ENCODE data around the gene OSMR. TPM values are rescaled to one million over a fixed set of nuclear protein-coding genes. Genes with fewer than 3 reads are reported as not detected.

The OSMR gene
- total and polyA plus RNA-seq, 9 of the 15 experiments (the other 6 are each of a cell fraction or from before 2014, with no cell fraction given), result 0.18 to 1.7 (median 0.94) TPM

DNA sequence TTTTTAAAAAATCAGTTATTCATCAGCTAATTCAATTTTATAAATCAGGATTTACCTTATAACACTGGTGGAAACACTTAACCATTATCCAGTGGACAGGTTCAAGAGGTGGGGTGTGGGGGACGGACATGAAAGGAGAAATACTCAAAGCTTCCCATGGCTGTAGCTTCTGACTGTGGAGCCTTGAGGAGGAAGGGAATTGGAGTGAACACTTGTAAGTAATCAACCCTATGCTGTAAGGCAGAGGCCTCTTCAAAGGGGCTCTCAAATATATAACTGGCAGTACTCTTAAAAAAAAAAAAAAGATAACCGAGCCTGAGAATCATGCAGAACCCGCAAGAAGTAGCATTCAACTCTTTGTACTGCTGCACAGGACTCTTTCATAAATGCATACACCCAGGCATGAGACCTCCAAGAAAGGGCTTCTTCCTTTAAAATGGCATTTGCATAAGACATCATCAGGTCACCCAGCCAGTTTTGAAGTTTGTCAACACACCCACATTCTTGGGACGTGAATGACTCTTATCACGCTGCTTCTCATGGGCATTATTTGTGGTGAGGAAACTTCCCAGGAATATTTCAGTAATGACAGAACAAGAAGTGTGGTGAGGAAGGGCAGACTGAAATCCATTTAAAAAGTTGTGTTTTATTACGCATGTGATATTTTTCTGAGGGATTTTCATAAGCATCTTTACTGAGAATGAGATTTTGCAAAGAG, 8.1 kb downstream of the OSMR start (continued):
- TF ChIP-seq XRCC3 (IDR thresholded peaks at IDR 0.05), result no peak
- no peak for TF ChIP-seq ARID1B (IDR thresholded peaks at IDR 0.05)
- TF ChIP-seq, protein P1, sequence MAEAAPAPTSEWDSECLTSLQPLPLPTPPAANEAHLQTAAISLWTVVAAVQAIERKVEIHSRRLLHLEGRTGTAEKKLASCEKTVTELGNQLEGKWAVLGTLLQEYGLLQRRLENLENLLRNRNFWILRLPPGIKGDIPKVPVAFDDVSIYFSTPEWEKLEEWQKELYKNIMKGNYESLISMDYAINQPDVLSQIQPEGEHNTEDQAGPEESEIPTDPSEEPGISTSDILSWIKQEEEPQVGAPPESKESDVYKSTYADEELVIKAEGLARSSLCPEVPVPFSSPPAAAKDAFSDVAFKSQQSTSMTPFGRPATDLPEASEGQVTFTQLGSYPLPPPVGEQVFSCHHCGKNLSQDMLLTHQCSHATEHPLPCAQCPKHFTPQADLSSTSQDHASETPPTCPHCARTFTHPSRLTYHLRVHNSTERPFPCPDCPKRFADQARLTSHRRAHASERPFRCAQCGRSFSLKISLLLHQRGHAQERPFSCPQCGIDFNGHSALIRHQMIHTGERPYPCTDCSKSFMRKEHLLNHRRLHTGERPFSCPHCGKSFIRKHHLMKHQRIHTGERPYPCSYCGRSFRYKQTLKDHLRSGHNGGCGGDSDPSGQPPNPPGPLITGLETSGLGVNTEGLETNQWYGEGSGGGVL (CRISPR knock-in tag; IDR thresholded peaks at IDR 0.05), result no peak
- no peak for TF ChIP-seq ZNF79 (CRISPR knock-in tag; IDR thresholded peaks at IDR 0.05; ENCODE audit: low read depth)
- TF ChIP-seq GATAD2A (IDR thresholded peaks at IDR 0.05), result no peak
- TF ChIP-seq, protein P2, sequence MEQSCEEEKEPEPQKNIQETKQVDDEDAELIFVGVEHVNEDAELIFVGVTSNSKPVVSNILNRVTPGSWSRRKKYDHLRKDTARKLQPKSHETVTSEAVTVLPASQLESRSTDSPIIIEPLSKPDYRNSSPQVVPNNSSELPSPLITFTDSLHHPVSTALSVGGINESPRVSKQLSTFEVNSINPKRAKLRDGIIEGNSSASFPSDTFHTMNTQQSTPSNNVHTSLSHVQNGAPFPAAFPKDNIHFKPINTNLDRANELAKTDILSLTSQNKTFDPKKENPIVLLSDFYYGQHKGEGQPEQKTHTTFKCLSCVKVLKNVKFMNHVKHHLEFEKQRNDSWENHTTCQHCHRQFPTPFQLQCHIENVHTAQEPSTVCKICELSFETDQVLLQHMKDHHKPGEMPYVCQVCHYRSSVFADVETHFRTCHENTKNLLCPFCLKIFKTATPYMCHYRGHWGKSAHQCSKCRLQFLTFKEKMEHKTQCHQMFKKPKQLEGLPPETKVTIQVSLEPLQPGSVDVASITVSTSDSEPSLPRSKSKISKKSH (CRISPR knock-in tag; IDR thresholded peaks at IDR 0.05), result no peak

DNA sequence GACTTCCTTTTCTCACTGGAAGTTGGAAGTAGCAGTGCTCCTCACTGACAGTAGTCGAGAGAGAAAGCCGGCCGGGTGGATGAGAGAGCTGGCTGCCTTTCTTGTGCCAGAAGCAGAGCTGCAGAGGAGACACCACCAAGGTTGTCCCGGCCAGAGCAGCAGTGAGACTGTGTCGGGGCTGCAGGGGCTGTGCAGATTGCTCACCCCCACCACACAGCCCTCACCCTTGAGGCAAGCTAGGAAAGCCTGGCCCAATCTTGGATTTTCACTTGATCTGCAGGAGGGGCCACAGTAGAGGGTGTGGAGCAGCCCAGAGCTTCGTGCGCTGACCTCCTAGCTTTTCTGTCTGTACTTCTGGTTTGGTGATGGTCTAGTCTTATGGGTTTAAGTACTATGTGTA, 9.1 kb downstream of the OSMR start:
- no peak for FAIRE-seq
- TF ChIP-seq MITF (IDR thresholded peaks at IDR 0.05) (no peak), IFI16 (CRISPR knock-in tag; IDR thresholded peaks at IDR 0.05) (no peak), ZNF253 (CRISPR knock-in tag; conservative IDR thresholded peaks at IDR 0.05) (no peak), KDM5B (IDR thresholded peaks at IDR 0.05; ENCODE audit: insufficient replicate concordance, low read depth, low read length) (no peak), HEY1 (CRISPR knock-in tag; IDR thresholded peaks at IDR 0.05; ENCODE audit: borderline replicate concordance) (no peak)
- TF ChIP-seq, protein P3, sequence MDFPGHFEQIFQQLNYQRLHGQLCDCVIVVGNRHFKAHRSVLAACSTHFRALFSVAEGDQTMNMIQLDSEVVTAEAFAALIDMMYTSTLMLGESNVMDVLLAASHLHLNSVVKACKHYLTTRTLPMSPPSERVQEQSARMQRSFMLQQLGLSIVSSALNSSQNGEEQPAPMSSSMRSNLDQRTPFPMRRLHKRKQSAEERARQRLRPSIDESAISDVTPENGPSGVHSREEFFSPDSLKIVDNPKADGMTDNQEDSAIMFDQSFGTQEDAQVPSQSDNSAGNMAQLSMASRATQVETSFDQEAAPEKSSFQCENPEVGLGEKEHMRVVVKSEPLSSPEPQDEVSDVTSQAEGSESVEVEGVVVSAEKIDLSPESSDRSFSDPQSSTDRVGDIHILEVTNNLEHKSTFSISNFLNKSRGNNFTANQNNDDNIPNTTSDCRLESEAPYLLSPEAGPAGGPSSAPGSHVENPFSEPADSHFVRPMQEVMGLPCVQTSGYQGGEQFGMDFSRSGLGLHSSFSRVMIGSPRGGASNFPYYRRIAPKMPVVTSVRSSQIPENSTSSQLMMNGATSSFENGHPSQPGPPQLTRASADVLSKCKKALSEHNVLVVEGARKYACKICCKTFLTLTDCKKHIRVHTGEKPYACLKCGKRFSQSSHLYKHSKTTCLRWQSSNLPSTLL (IDR thresholded peaks at IDR 0.05), result no peak

More for the DNA sequence above, 9.1 kb downstream of the OSMR start:
- intact Hi-C loops (cut with micrococcal nuclease), result no loop called here
- DNase-seq (ENCODE audit: extremely low read depth in 1 of 4, low spot score in 3 of 4) (no peak), ATAC-seq (no peak)
- Histone ChIP-seq H3K9me3 (replicated peaks; ENCODE audit: control insufficient read depth, insufficient read depth, low read depth, low read length) (no peaks in the 10 kb centered on the region), H3K9ac (ENCODE audit: insufficient read depth in 1 of 2, low read depth in 2 of 2, low read length in 2 of 2) (no peak overlapping the region), H3K4me1 (replicated peaks in 1 of 2; ENCODE audit: control insufficient read depth in 2 of 2, insufficient read depth in 2 of 2, low read length in 2 of 2) (no peaks in the 10 kb centered on the region), H3K79me2 (ENCODE audit: control insufficient read depth, insufficient read depth, low read length) (no peaks in the 10 kb centered on the region), H3K4me2 (ENCODE audit: insufficient read depth, low read length) (no peak overlapping the region), H4K20me1 (replicated peaks; ENCODE audit: control insufficient read depth, insufficient read depth, low read length) (no peaks in the 10 kb centered on the region), H3K9me1 (ENCODE audit: control insufficient read depth, insufficient read depth, low read length) (no peaks in the 10 kb centered on the region), H3K4me3 (no peak overlapping the region), H2AFZ (ENCODE audit: low read depth, low read length) (no peak overlapping the region), H3K27me3 (ENCODE audit: control insufficient read depth in 2 of 2, insufficient read depth in 2 of 2, low read length in 2 of 2) (peaks cover 0 to 4% of the 10 kb centered on the region in 2 experiments; a peak in 1 of 5 replicates), H3K27ac (ENCODE audit: extremely low read depth, low read depth, low read length) (no peak overlapping the region), H3K36me3 (ENCODE audit: control insufficient read depth, insufficient read depth, low read length) (no peaks in the 10 kb centered on the region)
- in situ Hi-C loops (cut with MboI), result no loop called here
- no TSS peak for BruUV-seq (replicated peaks)
- WGBS (ENCODE audit: insufficient coverage, low coverage, missing lambda C conversion rate), result 4% methylated on average over 7 of the region's 7 CpGs
- POLR2A ChIA-PET, result interaction anchor here (0.6 kb wide), 1 partner anchor 158 kb away, joined by 3 read pairs; no protein-coding TSS in a partner anchor
- CTCF ChIA-PET (ENCODE audit: low intra/inter-chr PET ratio), result no interaction called here
